HEK293T (cell line): ENCODE data around the gene GTF3C2.

ENCODE experiments used
- ARNT ChIP-seq: fragments of 450-650 bp; IDR thresholded peaks from 2 replicates; pipeline ENCODE4 v1.6.1; 2017; ENCODE audit warnings: mild to moderate bottlenecking
- BHLHE40 ChIP-seq: fragments of 450-650 bp; IDR thresholded peaks from 2 replicates; pipeline ENCODE4 v1.6.1; 2016; ENCODE audit warnings: mild to moderate bottlenecking, moderate library complexity, borderline replicate concordance
- CTBP1 ChIP-seq: fragments of 450-650 bp; IDR thresholded peaks from 2 replicates; pipeline ENCODE4 v1.6.1; 2016; ENCODE audit warnings: borderline replicate concordance
- FOXA1 ChIP-seq: fragments of 450-650 bp; IDR thresholded peaks from 2 replicates; pipeline ENCODE4 v1.6.1; 2016; ENCODE audit warnings: mild to moderate bottlenecking
- FOXK2 ChIP-seq: fragments of 450-650 bp; IDR thresholded peaks from 2 replicates; pipeline ENCODE4 v1.6.1; 2016; ENCODE audit warnings: mild to moderate bottlenecking
- FOXM1 ChIP-seq: fragments of 450-650 bp; IDR thresholded peaks from 2 replicates; pipeline ENCODE4 v1.6.1; 2017; ENCODE audit warnings: mild to moderate bottlenecking, borderline replicate concordance
- LEF1 ChIP-seq: fragments of 450-650 bp; IDR thresholded peaks from 2 replicates; pipeline ENCODE4 v1.6.1; 2017; ENCODE audit warnings: mild to moderate bottlenecking, borderline replicate concordance
- NFRKB ChIP-seq: fragments of 450-650 bp; IDR thresholded peaks from 2 replicates; pipeline ENCODE4 v1.6.1; 2016; ENCODE audit warnings: mild to moderate bottlenecking, moderate library complexity
- SP1 ChIP-seq: fragments of 450-650 bp; IDR thresholded peaks from 2 replicates; pipeline ENCODE4 v1.6.1; 2017
- SUZ12 ChIP-seq: fragments of 450-650 bp; IDR thresholded peaks from 2 replicates; pipeline ENCODE4 v1.6.1; 2016; ENCODE audit warnings: mild to moderate bottlenecking
- TARDBP ChIP-seq: fragments of 450-650 bp; IDR thresholded peaks from 2 replicates; pipeline ENCODE4 v1.6.1; 2016

GRCh38 chr2:27291865-27292264 is 64.7 kb downstream of the GTF3C2 start:
- TF ChIP-seq SP1 (no peak), FOXM1 (no peak), BHLHE40 (no peak), NFRKB (no peak), ARNT (no peak), FOXA1 (no peak), SUZ12 (no peak), TARDBP (no peak), FOXK2 (no peak), LEF1 (no peak), CTBP1 (no peak)
